ENCODE data around the gene MYOZ3.

Gene MYOZ3

GRCh38 chr5:150649108-150650020 is 11.7 kb upstream of the MYOZ3 start:
- Histone ChIP-seq H3K79me2 (ENCODE audit: low read length) (no peaks in the 10 kb centered on the region), H3K9ac (ENCODE audit: low read length) (no peak overlapping the region), H2AFZ (ENCODE audit: low read depth, low read length) (no peak overlapping the region), H3K27ac (ENCODE audit: low read length) (no peak overlapping the region), H3K27me3 (ENCODE audit: low read depth, low read length) (no peaks in the 10 kb centered on the region), H3K4me2 (ENCODE audit: low read length) (no peak overlapping the region), H4K20me1 (ENCODE audit: insufficient read depth, low read length) (no peaks in the 10 kb centered on the region), H3K4me1 (ENCODE audit: low read length) (peaks cover 9% of the 10 kb centered on the region; the same call in 1 of the 2 replicates), H3K4me3 (ENCODE audit: low read length) (no peak overlapping the region), H3K36me3 (replicated peaks; ENCODE audit: low read depth, low read length) (no peaks in the 10 kb centered on the region), H3K9me3 (ENCODE audit: insufficient read depth, low read length) (no peaks in the 10 kb centered on the region)
- TF ChIP-seq EZH2phosphoT487 (IDR thresholded peaks at IDR 0.05; ENCODE audit: low read depth) (no peak), CTCF (IDR thresholded peaks at IDR 0.05; ENCODE audit: low read depth, low read length) (no peak)

- Histone ChIP-seq H3K27ac (ENCODE audit: low read length) (no peak overlapping the region), H3K79me2 (ENCODE audit: low read length) (no peaks in the 10 kb centered on the region), H4K20me1 (ENCODE audit: insufficient read depth, low read length) (no peaks in the 10 kb centered on the region), H3K4me2 (ENCODE audit: low read length) (no peak overlapping the region; the same call in 1 of the 2 replicates), H3K4me3 (ENCODE audit: low read length) (no peak overlapping the region), H3K9ac (ENCODE audit: low read length) (no peak overlapping the region), H2AFZ (ENCODE audit: low read depth, low read length) (no peak overlapping the region), H3K36me3 (replicated peaks; ENCODE audit: low read depth, low read length) (no peaks in the 10 kb centered on the region), H3K9me3 (ENCODE audit: insufficient read depth, low read length) (no peaks in the 10 kb centered on the region), H3K27me3 (ENCODE audit: low read depth, low read length) (no peaks in the 10 kb centered on the region), H3K4me1 (ENCODE audit: low read length) (peaks cover 9% of the 10 kb centered on the region; the same call in 1 of the 2 replicates)
- TF ChIP-seq CTCF (IDR thresholded peaks at IDR 0.05; ENCODE audit: low read depth, low read length) (no peak), EZH2phosphoT487 (IDR thresholded peaks at IDR 0.05; ENCODE audit: low read depth) (no peak)
Measured at GRCh38 chr5:150650021-150651006, 10.7 kb upstream of the MYOZ3 start.

GRCh38 chr5:150651382-150651781 is 9.7 kb upstream of the MYOZ3 start:
- H3K36me3 ChIP-seq (replicated peaks; ENCODE audit: low read depth, low read length): no peaks in the 10 kb centered on the region
- H3K9ac ChIP-seq (ENCODE audit: low read length): no peak overlapping the region
- TF ChIP-seq EZH2phosphoT487 (IDR thresholded peaks at IDR 0.05; ENCODE audit: low read depth) (no peak), CTCF (IDR thresholded peaks at IDR 0.05; ENCODE audit: low read depth, low read length) (no peak)
- H3K9me3 ChIP-seq (ENCODE audit: insufficient read depth, low read length): no peaks in the 10 kb centered on the region
- H2AFZ ChIP-seq (ENCODE audit: low read depth, low read length): no peak overlapping the region
- H3K4me1 ChIP-seq (ENCODE audit: low read length): peaks cover 9% of the 10 kb centered on the region; the same call in 1 of the 2 replicates
- H3K4me2 ChIP-seq (ENCODE audit: low read length): no peak overlapping the region
- no peak overlapping the region for H3K27ac ChIP-seq (ENCODE audit: low read length)
- H3K4me3 ChIP-seq (ENCODE audit: low read length): no peak overlapping the region
- no peaks in the 10 kb centered on the region for H3K79me2 ChIP-seq (ENCODE audit: low read length)
- no peaks in the 10 kb centered on the region for H3K27me3 ChIP-seq (ENCODE audit: low read depth, low read length)
- no peaks in the 10 kb centered on the region for H4K20me1 ChIP-seq (ENCODE audit: insufficient read depth, low read length)

Data from OCI-LY3 (cell line).